Measurements from ENCODE around the gene CD46. TPM values are rescaled to one million over a fixed set of nuclear protein-coding genes. Genes with fewer than 3 reads are reported as not detected.

The CD46 gene
- total and polyA plus RNA-seq, 10 of the 15 experiments (the other 5 are each of a cell fraction or from before 2014, with no cell fraction given) = 61.1 to 198 (median 81.4) TPM

DNA sequence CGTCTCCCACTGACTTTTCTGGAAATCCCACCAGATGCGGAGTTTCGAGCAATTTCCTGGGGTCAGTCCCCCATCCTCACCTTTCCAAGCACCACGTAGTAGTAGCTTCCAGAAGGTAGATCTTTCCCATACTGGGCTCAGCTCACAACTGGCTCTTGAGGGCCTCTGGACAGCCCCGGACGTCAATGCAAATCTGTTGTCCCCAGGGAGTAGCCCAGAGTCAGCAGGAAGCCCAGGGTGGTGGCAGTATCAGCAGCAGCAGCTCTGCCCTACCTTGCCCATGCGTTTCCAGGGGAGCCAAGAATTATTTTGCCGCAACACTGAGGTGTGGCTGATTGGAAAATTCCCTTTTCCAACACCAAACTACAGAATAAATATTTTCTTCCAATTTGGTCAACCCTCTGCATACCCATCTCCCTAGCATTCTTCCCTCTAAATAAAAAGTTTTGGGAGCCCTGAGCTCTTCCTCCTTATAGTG is 70.3 kb downstream of the CD46 start (continued):
- TF ChIP-seq, protein P1, sequence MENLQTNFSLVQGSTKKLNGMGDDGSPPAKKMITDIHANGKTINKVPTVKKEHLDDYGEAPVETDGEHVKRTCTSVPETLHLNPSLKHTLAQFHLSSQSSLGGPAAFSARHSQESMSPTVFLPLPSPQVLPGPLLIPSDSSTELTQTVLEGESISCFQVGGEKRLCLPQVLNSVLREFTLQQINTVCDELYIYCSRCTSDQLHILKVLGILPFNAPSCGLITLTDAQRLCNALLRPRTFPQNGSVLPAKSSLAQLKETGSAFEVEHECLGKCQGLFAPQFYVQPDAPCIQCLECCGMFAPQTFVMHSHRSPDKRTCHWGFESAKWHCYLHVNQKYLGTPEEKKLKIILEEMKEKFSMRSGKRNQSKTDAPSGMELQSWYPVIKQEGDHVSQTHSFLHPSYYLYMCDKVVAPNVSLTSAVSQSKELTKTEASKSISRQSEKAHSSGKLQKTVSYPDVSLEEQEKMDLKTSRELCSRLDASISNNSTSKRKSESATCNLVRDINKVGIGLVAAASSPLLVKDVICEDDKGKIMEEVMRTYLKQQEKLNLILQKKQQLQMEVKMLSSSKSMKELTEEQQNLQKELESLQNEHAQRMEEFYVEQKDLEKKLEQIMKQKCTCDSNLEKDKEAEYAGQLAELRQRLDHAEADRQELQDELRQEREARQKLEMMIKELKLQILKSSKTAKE (IDR thresholded peaks at IDR 0.05; ENCODE audit: low read depth, poor library complexity, severe bottlenecking) = peak; percentile 79
- TF ChIP-seq, protein P2, sequence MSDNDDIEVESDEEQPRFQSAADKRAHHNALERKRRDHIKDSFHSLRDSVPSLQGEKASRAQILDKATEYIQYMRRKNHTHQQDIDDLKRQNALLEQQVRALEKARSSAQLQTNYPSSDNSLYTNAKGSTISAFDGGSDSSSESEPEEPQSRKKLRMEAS (IDR thresholded peaks at IDR 0.05; ENCODE audit: low read depth, low read length) = no peak
- TF ChIP-seq CEBPB (IDR thresholded peaks at IDR 0.05; ENCODE audit: borderline replicate concordance in 1 of 2, low read depth in 2 of 2, low read length in 2 of 2) = no peak
- TF ChIP-seq RUNX3 (IDR thresholded peaks at IDR 0.05; ENCODE audit: low read length) = peak; percentile 18; the same call in 1 of the 2 replicates
- no peak for TF ChIP-seq HDGF (IDR thresholded peaks at IDR 0.05)
- TF ChIP-seq STAT1 (conservative IDR thresholded peaks at IDR 0.05) = no peak
- TF ChIP-seq RBBP5 (conservative IDR thresholded peaks at IDR 0.05) = no peak
- TF ChIP-seq RAD21 (IDR thresholded peaks at IDR 0.05; ENCODE audit: insufficient read depth, low read depth, low read length) = no peak
- TF ChIP-seq, protein P3, sequence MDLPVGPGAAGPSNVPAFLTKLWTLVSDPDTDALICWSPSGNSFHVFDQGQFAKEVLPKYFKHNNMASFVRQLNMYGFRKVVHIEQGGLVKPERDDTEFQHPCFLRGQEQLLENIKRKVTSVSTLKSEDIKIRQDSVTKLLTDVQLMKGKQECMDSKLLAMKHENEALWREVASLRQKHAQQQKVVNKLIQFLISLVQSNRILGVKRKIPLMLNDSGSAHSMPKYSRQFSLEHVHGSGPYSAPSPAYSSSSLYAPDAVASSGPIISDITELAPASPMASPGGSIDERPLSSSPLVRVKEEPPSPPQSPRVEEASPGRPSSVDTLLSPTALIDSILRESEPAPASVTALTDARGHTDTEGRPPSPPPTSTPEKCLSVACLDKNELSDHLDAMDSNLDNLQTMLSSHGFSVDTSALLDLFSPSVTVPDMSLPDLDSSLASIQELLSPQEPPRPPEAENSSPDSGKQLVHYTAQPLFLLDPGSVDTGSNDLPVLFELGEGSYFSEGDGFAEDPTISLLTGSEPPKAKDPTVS (IDR thresholded peaks at IDR 0.05; ENCODE audit: low read depth, low read length) = peak; percentile 82
- no peak for TF ChIP-seq BRCA1 (IDR thresholded peaks at IDR 0.05; ENCODE audit: low read depth, low read length)
- peak; percentile 43; the same call in 1 of the 2 replicates for TF ChIP-seq MXI1 (IDR thresholded peaks at IDR 0.05; ENCODE audit: low read depth, low read length)
- 0 out of 2 replicates have a peak, but pooled peaks have one; percentile 49 for TF ChIP-seq STAT3 (IDR thresholded peaks at IDR 0.05; ENCODE audit: low read depth, low read length)
- TF ChIP-seq EP300 (IDR thresholded peaks at IDR 0.05; ENCODE audit: borderline replicate concordance in 1 of 2, control insufficient read depth in 1 of 2, low read depth in 2 of 2, low read length in 2 of 2) = no peak
- peak; percentile 79; the same call in 1 of the 2 replicates for TF ChIP-seq NBN (IDR thresholded peaks at IDR 0.05)
- no peak for TF ChIP-seq KAT2A (conservative IDR thresholded peaks at IDR 0.05; ENCODE audit: control insufficient read depth, low read depth, low read length)
- TF ChIP-seq, protein P4, sequence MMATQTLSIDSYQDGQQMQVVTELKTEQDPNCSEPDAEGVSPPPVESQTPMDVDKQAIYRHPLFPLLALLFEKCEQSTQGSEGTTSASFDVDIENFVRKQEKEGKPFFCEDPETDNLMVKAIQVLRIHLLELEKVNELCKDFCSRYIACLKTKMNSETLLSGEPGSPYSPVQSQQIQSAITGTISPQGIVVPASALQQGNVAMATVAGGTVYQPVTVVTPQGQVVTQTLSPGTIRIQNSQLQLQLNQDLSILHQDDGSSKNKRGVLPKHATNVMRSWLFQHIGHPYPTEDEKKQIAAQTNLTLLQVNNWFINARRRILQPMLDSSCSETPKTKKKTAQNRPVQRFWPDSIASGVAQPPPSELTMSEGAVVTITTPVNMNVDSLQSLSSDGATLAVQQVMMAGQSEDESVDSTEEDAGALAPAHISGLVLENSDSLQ (IDR thresholded peaks at IDR 0.05) = no peak
- no peak for TF ChIP-seq HDAC2 (IDR thresholded peaks at IDR 0.05)
- TF ChIP-seq TCF7 (IDR thresholded peaks at IDR 0.05; ENCODE audit: borderline replicate concordance) = no peak
- TF ChIP-seq, protein P5, sequence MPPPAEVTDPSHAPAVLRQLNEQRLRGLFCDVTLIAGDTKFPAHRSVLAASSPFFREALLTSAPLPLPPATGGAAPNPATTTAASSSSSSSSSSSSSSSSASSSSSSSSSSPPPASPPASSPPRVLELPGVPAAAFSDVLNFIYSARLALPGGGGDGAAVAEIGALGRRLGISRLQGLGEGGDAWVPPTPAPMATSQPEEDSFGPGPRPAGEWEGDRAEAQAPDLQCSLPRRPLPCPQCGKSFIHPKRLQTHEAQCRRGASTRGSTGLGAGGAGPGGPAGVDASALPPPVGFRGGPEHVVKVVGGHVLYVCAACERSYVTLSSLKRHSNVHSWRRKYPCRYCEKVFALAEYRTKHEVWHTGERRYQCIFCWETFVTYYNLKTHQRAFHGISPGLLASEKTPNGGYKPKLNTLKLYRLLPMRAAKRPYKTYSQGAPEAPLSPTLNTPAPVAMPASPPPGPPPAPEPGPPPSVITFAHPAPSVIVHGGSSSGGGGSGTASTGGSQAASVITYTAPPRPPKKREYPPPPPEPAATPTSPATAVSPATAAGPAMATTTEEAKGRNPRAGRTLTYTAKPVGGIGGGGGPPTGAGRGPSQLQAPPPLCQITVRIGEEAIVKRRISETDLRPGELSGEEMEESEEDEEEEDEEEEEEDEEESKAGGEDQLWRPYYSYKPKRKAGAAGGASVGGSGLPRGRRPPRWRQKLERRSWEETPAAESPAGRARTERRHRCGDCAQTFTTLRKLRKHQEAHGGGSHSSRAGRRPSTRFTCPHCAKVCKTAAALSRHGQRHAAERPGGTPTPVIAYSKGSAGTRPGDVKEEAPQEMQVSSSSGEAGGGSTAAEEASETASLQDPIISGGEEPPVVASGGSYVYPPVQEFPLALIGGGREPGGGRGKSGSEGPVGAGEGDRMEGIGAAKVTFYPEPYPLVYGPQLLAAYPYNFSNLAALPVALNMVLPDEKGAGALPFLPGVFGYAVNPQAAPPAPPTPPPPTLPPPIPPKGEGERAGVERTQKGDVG (CRISPR knock-in tag; IDR thresholded peaks at IDR 0.05) = no peak
- TF ChIP-seq SMC3 (IDR thresholded peaks at IDR 0.05; ENCODE audit: borderline replicate concordance, low read length) = no peak
